HepG2 (cell line): ENCODE data around the gene MICB. TPM values are rescaled to one million over a fixed set of nuclear protein-coding genes. Genes with fewer than 3 reads are reported as not detected.

Source experiments
- CSRNP2 ChIP-seq: sonication (generic); formaldehyde crosslinking; conservative IDR thresholded peaks from 2 replicates; pipeline ENCODE4 v1.8.0; 2022; ENCODE audit warnings: low read depth, missing genetic modification reagents
- E2F1 ChIP-seq: sonication (generic); formaldehyde crosslinking; IDR thresholded peaks from 2 replicates; pipeline ENCODE4 v1.5.0; 2020; ENCODE audit warnings: missing genetic modification reagents
- HBP1 ChIP-seq: IDR thresholded peaks from 2 replicates; pipeline ENCODE4 v1.6.1; 2016; ENCODE audit warnings: low read depth, control low read depth
- HNRNPL ChIP-seq: fragments of 200-400 bp; formaldehyde crosslinking; IDR thresholded peaks from 2 replicates; pipeline ENCODE4 v1.6.1; 2017; ENCODE audit warnings: mild to moderate bottlenecking, low read depth, low read length
- IKZF1 ChIP-seq: fragments of 450-650 bp; IDR thresholded peaks from 2 replicates; pipeline ENCODE4 v1.7.1; 2016
- IKZF4 ChIP-seq: sonication (generic); formaldehyde crosslinking; IDR thresholded peaks from 2 replicates; pipeline ENCODE4 v1.5.1; 2020; ENCODE audit warnings: borderline replicate concordance, mild to moderate bottlenecking, low read depth, missing genetic modification reagents; ENCODE audit errors: not compliant biosample characterization
- IRF2 ChIP-seq: IDR thresholded peaks from 2 replicates; pipeline ENCODE4 v1.6.1; 2018; ENCODE audit warnings: missing genetic modification reagents, missing compliant biosample characterization
- MAF1 ChIP-seq: sonication (generic); formaldehyde crosslinking; IDR thresholded peaks from 2 replicates; pipeline ENCODE4 v1.5.0; 2020; ENCODE audit warnings: missing genetic modification reagents, borderline replicate concordance
- MIER3 ChIP-seq: IDR thresholded peaks from 2 replicates; pipeline ENCODE4 v1.6.1; 2016; ENCODE audit warnings: missing compliant biosample characterization, borderline replicate concordance
- NCOR1 ChIP-seq: fragments of 200-600 bp; sonication (generic); IDR thresholded peaks from 2 replicates; pipeline ENCODE4 v1.7.0; 2017; ENCODE audit warnings: antibody characterized with exemption, low read length, borderline replicate concordance
- NONO ChIP-seq, 2 experiments: fragments of 450-650 bp in 1 of 2; sonication (generic) in 1 of 2; formaldehyde crosslinking in 1 of 2; IDR thresholded peaks in 1 of 2; conservative IDR thresholded peaks in 1 of 2; 2 replicates each; pipeline versions ENCODE4 v1.6.1 to v1.8.0; 2017 to 2022; ENCODE audit warnings: mild to moderate bottlenecking in 1 of 2, missing genetic modification reagents in 1 of 2, moderate library complexity in 1 of 2
- NR1H2 ChIP-seq: sonication (generic); formaldehyde crosslinking; IDR thresholded peaks from 2 replicates; pipeline ENCODE4 v1.8.1; 2022; ENCODE audit warnings: low read depth, missing genetic modification reagents, borderline replicate concordance
- SRSF9 ChIP-seq: fragments of 200-400 bp; formaldehyde crosslinking; IDR thresholded peaks from 2 replicates; pipeline ENCODE4 v1.6.1; 2018; ENCODE audit warnings: borderline replicate concordance, mild to moderate bottlenecking, low read depth, low read length; ENCODE audit not compliant: insufficient read depth, poor library complexity, severe bottlenecking
- TFDP1 ChIP-seq: IDR thresholded peaks from 2 replicates; pipeline ENCODE4 v1.6.1; 2016; ENCODE audit warnings: missing compliant biosample characterization, missing genetic modification reagents, borderline replicate concordance
- ZKSCAN1 ChIP-seq: fragments of 150-350 bp; IDR thresholded peaks from 2 replicates; pipeline ENCODE4 v1.6.1; 2014; ENCODE audit warnings: low read length
- ZNF333 ChIP-seq: sonication (generic); formaldehyde crosslinking; IDR thresholded peaks from 2 replicates; pipeline ENCODE4 v1.4.0; 2020; ENCODE audit warnings: mild to moderate bottlenecking, missing genetic modification reagents, borderline replicate concordance
- ZNF563 ChIP-seq: sonication (generic); formaldehyde crosslinking; IDR thresholded peaks from 2 replicates; pipeline ENCODE4 v1.8.0; 2022; ENCODE audit warnings: mild to moderate bottlenecking, moderate library complexity, missing genetic modification reagents
- ZNF572 ChIP-seq: sonication (generic); formaldehyde crosslinking; IDR thresholded peaks from 2 replicates; pipeline ENCODE4 v1.5.1; 2020; ENCODE audit warnings: mild to moderate bottlenecking, missing genetic modification reagents
- ZNF598 ChIP-seq: sonication (generic); formaldehyde crosslinking; IDR thresholded peaks from 2 replicates; pipeline ENCODE4 v1.5.1; 2020; ENCODE audit warnings: mild to moderate bottlenecking, missing genetic modification reagents, borderline replicate concordance
- ZNF614 ChIP-seq: IDR thresholded peaks from 2 replicates; pipeline ENCODE4 v1.6.1; 2018; ENCODE audit warnings: missing biosample characterization, missing genetic modification reagents, inconsistent platforms, borderline replicate concordance
- ZNF747 ChIP-seq: sonication (generic); formaldehyde crosslinking; IDR thresholded peaks from 2 replicates; pipeline ENCODE4 v1.8.1; 2023; ENCODE audit warnings: missing genetic modification reagents, mild to moderate bottlenecking, borderline replicate concordance
- ZNF770 ChIP-seq: sonication (generic); formaldehyde crosslinking; IDR thresholded peaks from 2 replicates; pipeline ENCODE4 v1.5.0; 2020; ENCODE audit warnings: mild to moderate bottlenecking, missing genetic modification reagents
- ZNF780A ChIP-seq: sonication (generic); formaldehyde crosslinking; IDR thresholded peaks from 2 replicates; pipeline ENCODE4 v1.8.0; 2022; ENCODE audit warnings: mild to moderate bottlenecking, missing genetic modification reagents, moderate library complexity
- polyA plus RNA-seq, 8 experiments: library from polyadenylated mRNA; depleted of rRNA in 3 of 8; stranded (reverse) in 7 of 8; unstranded in 1 of 8; fragments of >200 nt; fragmentation: Illumina TruSeq in 4 of 8; extraction: Trizol in 4 of 8; gene quantifications; 2 replicates each; pipeline versions ENCODE4 v1.2.1 to v1.2.3, GENCODE V29; 2011 to 2016; ENCODE audit warnings: low read depth in 4 of 8, missing spikeins in 1 of 8, mixed read lengths in 1 of 8; ENCODE audit not compliant: insufficient read depth in 1 of 8
- total RNA-seq, 5 experiments: library from RNA; depleted of rRNA; stranded (reverse); fragments of >200 nt; fragmentation: Illumina TruSeq; extraction: Trizol; gene quantifications; 2 replicates each; pipeline ENCODE4 v1.2.3, GENCODE V29; 2016; ENCODE audit warnings: low read depth in 1 of 5

MICB gene
- total and polyA plus RNA-seq, 2 of the 13 experiments (the other 11 are each of a cell fraction or from before 2014, with no cell fraction given): 12.5 to 12.8 TPM

- 0 out of 2 replicates have a peak, but pooled peaks have one; percentile 45 for TF ChIP-seq HBP1
- no peak for TF ChIP-seq ZNF572
- no peak for TF ChIP-seq ZNF563 (CRISPR knock-in tag)
- TF ChIP-seq HNRNPL: 0 out of 2 replicates have a peak, but pooled peaks have one; percentile 18
- TF ChIP-seq ZKSCAN1: no peak
- no peak for TF ChIP-seq IKZF4 (CRISPR knock-in tag)
- no peak for TF ChIP-seq ZNF747 (CRISPR knock-in tag)
- no peak for TF ChIP-seq MAF1
- TF ChIP-seq MIER3 (CRISPR knock-in tag): no peak
- no peak for TF ChIP-seq ZNF333 (CRISPR knock-in tag)
- TF ChIP-seq ZNF770 (CRISPR knock-in tag): no peak
- no peak for TF ChIP-seq NONO (IDR thresholded peaks at IDR 0.05)
- TF ChIP-seq NONO (CRISPR knock-in tag; conservative IDR thresholded peaks at IDR 0.05): peak; percentile 59
- TF ChIP-seq ZNF614 (CRISPR knock-in tag): no peak
- no peak for TF ChIP-seq SRSF9
- no peak for TF ChIP-seq NR1H2
- TF ChIP-seq TFDP1 (CRISPR knock-in tag): peak; percentile 28; the same call in 1 of the 2 replicates
- no peak for TF ChIP-seq ZNF780A (CRISPR knock-in tag)
- no peak for TF ChIP-seq IRF2
- TF ChIP-seq IKZF1: no peak
- no peak for TF ChIP-seq NCOR1
- TF ChIP-seq E2F1: no peak
- TF ChIP-seq ZNF598 (CRISPR knock-in tag): no peak
- TF ChIP-seq CSRNP2 (CRISPR knock-in tag): no peak
Measured at GRCh38 chr6:31528821-31529328, 30.9 kb downstream of the MICB start, which contains the start of gene MCCD1 (continued).
